Pancreas (tissue), 10 donors: ENCODE data around the gene ABCG1. TPM values are rescaled to one million over a fixed set of nuclear protein-coding genes. Genes with fewer than 3 reads are reported as not detected.

Experiments used
- ATAC-seq, 4 donors: fragments of 200-7000 bp; cut with Tn5 transposase; one replicate each; pipeline versions ENCODE4 v1.8.0 to v1.9.1; 2020; ENCODE audit warnings: mild to moderate bottlenecking in 4 of 4, moderate library complexity in 4 of 4
- DNase-seq, 6 donors: peaks; one replicate each; pipeline ENCODE4 v3.0.0-alpha.2; 2020
- FAIRE-seq: peaks from 2 replicates; lab custom pipeline; 2012; peaks lifted over from hg19 to GRCh38; lab: Jason Lieb, UNC
- H3K27ac ChIP-seq, 4 donors: fragments of 200-600 bp; sonication (generic); 1 replicate in 3 of 4; 2 replicates in 1 of 4; pipeline versions ENCODE4 v1.5.0 to v1.8.0; 2020
- H3K27me3 ChIP-seq, 4 donors: fragments of 200-600 bp; one replicate each; pipeline ENCODE4 v1.8.0; 2021
- H3K36me3 ChIP-seq, 3 donors: fragments of 200-600 bp; sonication (generic) in 1 of 3; one replicate each; pipeline versions ENCODE4 v1.5.0 to v1.8.0; 2020 to 2021
- H3K4me1 ChIP-seq, 3 donors: fragments of 200-600 bp; one replicate each; pipeline ENCODE4 v1.8.0; 2021
- H3K4me3 ChIP-seq, 4 donors: fragments of 200-600 bp; sonication (generic) in 2 of 4; one replicate each; pipeline versions ENCODE4 v1.5.0 to v1.8.0; 2020 to 2021
- H3K9me3 ChIP-seq, 4 donors: fragments of 200-600 bp; one replicate each; pipeline ENCODE4 v1.8.0; 2021
- WGBS, 2 donors: extraction: QIAGEN DNeasy Blood & Tissue Kit; methylation state at CpG; one replicate each; pipeline ENCODE4 v1.1.7; 2013; 5-methylcytosine and 5-hydroxymethylcytosine counted together
- intact Hi-C, 3 donors: fragments of 100-400 bp; cut with DNase I; formaldehyde crosslinking; loops; one replicate each; pipeline versions ENCODE4 v1.11.1 to v1.14.2; 2022
- polyA plus RNA-seq, 2 donors: library from polyadenylated mRNA; stranded (reverse); fragments of 200-250 nt; gene quantifications; one replicate each; pipeline ENCODE4 v1.2.3, GENCODE V29; 2013
- total RNA-seq, 6 donors: library from RNA; stranded (reverse); fragmentation: NEBNext Ultra II Directional in 4 of 6; extraction: Animal tissue kit (Norgen Biotek cat#: 25700) in 4 of 6; gene quantifications; one replicate each; pipeline versions ENCODE4 v1.2.1 to v1.2.4, GENCODE V29; 2021 to 2023
- TF ChIP-seq, protein P1 (sequence below), 4 donors: fragments of 200-600 bp; sonication (generic) in 3 of 4; IDR thresholded peaks; one replicate each; pipeline versions ENCODE4 v1.5.0 to v1.8.0; 2021; ENCODE audit warnings: antibody characterized with exemption in 4 of 4
- donor health status: healthy with polysubstance abuse.
- donor health status: DM: no; HTN: no; CAD: no; lungs with moderate emphysema.
- donor health status: DM: no; HTN: no; CAD: no.
- donor health status: control.
- donor health status: control.
- donor health status: Bipolar disorder and iron deficiency.
- donor health status: DM: yes; HTN: yes; CAD: no.
- donor health status: DM: no; HTN: no; CAD: no.
- donor health status: DM: no; HTN: no; CAD: no.
- donor health status: DM: yes; HTN: yes; CAD: no.

Gene ABCG1
- total and polyA plus RNA-seq, 8 donors = 1.6 to 10.3 (median 4.2) TPM

DNA sequence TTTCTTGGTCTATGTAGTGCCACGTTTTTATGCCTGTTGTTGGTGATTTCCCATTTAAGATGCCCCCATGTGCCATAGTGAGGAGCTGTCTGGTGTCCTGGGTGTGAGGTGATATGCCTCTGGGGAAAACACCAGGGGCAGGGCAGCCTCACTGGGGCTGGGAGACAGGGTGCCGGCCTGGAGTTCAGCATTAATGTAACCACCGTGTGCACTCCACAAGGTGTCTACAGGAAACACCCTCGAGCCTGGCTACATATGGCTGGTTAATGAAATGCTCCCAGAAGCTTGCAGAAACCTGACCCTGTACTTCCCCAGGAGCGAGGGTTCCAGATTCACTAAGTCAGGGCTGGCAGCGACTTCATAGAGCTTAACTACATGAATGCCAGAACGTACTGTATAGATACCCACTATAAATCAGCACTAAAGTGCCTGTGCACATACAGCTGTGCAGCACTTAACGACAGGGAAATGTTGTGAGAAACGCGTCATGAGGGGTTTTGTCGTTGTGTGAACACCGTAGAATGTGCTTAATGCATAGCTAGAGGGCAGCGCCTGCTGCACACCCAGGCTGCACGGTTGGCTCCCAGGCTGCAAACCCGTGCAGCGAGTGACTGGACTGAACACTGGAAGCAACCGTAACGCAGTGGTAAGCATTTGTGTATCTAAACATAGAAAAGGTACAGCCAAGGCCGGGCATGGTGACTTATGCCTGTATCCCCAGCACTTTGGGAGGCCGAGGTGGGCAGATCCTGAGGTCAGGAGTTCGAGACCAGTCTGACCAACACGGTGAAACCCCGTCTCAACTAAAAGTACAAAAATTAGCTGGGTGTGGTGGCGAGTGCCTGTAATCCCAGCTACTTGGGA lies 121.5 kb downstream of the ABCG1 start:
- Histone ChIP-seq H3K27me3 (no peaks in the 10 kb centered on the region), H3K4me1 (no peaks in the 10 kb centered on the region), H3K27ac (no peak overlapping the region), H3K4me3 (no peak overlapping the region), H3K36me3 (no peaks in the 10 kb centered on the region), H3K9me3 (no peaks in the 10 kb centered on the region)
- no peak for ATAC-seq
- TF ChIP-seq, protein P1, sequence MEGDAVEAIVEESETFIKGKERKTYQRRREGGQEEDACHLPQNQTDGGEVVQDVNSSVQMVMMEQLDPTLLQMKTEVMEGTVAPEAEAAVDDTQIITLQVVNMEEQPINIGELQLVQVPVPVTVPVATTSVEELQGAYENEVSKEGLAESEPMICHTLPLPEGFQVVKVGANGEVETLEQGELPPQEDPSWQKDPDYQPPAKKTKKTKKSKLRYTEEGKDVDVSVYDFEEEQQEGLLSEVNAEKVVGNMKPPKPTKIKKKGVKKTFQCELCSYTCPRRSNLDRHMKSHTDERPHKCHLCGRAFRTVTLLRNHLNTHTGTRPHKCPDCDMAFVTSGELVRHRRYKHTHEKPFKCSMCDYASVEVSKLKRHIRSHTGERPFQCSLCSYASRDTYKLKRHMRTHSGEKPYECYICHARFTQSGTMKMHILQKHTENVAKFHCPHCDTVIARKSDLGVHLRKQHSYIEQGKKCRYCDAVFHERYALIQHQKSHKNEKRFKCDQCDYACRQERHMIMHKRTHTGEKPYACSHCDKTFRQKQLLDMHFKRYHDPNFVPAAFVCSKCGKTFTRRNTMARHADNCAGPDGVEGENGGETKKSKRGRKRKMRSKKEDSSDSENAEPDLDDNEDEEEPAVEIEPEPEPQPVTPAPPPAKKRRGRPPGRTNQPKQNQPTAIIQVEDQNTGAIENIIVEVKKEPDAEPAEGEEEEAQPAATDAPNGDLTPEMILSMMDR (IDR thresholded peaks at IDR 0.05) = no peak
- no peak for DNase-seq
- intact Hi-C loops = no loop called here
- no peak for FAIRE-seq
- 82 to 88% methylated on average over 24 of the region's 24 CpGs for WGBS, 2 donors

DNA sequence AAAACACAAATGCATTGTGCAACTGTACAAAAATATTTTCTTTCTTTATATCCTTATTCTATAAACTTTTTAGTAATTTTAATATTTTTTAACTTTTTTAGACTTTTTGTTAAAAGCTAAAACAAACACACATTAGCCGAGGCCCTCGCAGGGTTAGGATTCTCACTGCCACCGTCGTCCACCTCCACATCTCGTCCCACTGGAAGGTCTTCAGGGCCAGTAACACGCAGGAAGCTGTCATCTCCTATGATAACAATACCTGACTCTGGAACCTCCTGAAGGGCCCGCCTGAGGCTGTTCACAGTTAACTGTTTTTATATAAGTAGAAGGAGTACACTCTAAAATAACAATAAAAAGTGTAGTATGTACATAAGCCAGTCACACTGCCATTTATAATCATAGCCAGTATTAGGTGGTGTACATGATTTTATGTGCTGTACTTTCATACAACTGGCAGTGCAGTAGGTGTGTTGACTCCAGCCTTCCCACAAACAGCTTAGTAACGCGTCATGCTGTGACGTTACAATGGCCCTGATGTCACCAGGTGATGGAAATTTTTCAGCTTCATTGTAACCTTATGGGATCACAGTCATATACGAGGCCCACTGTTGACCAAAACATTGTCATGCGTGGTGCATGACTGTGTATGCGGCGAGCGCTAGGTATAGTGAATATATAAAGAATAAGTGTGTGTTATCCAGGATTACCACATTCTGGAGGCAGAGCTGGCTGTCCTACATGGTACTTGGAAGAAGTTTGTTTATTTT lies 123.0 kb downstream of the ABCG1 start:
- TF ChIP-seq, protein P1 (IDR thresholded peaks at IDR 0.05) = no peak
- ATAC-seq = no peak
- H3K36me3 ChIP-seq = no peaks in the 10 kb centered on the region
- FAIRE-seq = no peak
- DNase-seq = no peak
- H3K9me3 ChIP-seq = no peaks in the 10 kb centered on the region
- H3K4me3 ChIP-seq = no peak overlapping the region
- H3K4me1 ChIP-seq = no peaks in the 10 kb centered on the region
- no peaks in the 10 kb centered on the region for H3K27me3 ChIP-seq
- H3K27ac ChIP-seq = no peak overlapping the region
- WGBS, 2 donors = 87 to 91% methylated on average over 15 of the region's 15 CpGs
- intact Hi-C loops = no loop called here

DNA sequence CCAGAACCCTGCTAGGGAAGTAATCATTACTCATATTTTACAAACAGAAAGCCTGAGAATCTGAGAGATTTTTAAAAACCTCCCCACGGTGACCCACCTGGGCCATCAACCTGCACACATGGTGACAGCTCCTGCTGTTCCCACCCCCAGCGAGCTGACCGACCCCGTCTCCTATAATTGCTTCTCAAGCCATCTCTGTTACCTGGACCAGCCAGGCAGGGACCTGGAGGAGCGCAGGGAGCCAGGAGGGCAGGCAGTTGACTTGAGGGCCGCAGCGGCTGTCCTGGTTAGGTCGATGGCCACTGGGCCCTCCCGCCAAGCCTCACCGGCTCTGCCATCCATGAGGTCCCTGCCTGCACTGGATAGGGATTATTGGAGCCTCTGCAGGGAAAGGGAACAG lies 124.2 kb downstream of the ABCG1 start:
- ATAC-seq = no peak
- no peaks in the 10 kb centered on the region for H3K27me3 ChIP-seq
- H3K4me1 ChIP-seq = no peaks in the 10 kb centered on the region
- intact Hi-C loops = no loop called here
- WGBS, 2 donors = 75 to 76% methylated on average over 10 of the region's 10 CpGs
- no peaks in the 10 kb centered on the region for H3K9me3 ChIP-seq
- H3K4me3 ChIP-seq = no peak overlapping the region
- TF ChIP-seq, protein P1 (IDR thresholded peaks at IDR 0.05) = no peak
- no peak for FAIRE-seq
- no peak for DNase-seq
- no peak overlapping the region for H3K27ac ChIP-seq
- H3K36me3 ChIP-seq = no peaks in the 10 kb centered on the region

DNA sequence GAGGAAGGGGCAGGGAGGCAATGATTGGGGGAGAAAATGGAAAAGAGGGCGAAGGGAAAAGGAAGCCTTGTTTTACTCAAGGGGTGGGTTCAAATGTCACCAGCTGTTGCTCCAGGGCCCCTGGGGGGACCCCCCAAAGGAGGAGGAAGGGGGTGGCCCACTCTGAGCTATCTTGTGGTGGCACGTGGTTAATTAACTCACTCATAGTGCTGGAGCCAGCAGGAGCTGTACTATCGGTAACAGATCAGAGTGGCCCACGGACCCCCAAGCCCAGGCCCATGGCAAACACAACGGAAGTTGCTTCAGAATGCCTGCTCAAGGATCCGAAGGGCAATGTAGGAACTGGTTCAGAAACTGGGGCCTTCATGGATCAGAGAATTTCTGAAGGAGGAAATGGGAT lies 124.6 kb downstream of the ABCG1 start:
- Histone ChIP-seq H3K9me3 (no peaks in the 10 kb centered on the region), H3K36me3 (no peaks in the 10 kb centered on the region), H3K4me3 (no peak overlapping the region), H3K4me1 (no peaks in the 10 kb centered on the region), H3K27me3 (no peaks in the 10 kb centered on the region), H3K27ac (no peak overlapping the region)
- TF ChIP-seq, protein P1 (IDR thresholded peaks at IDR 0.05) = no peak
- no peak for ATAC-seq
- 84 to 90% methylated on average over 6 of the region's 6 CpGs for WGBS, 2 donors
- intact Hi-C loops = no loop called here
- no peak for DNase-seq
- no peak for FAIRE-seq
